NCI-H2171 (cell line): ENCODE results near the gene MPPE1.
A peak's percentile ranks its signal among the peaks of the same experiment; 100 is the strongest.
"Not testable (repeated sequence)": the region's sequence is repeated elsewhere in the genome, so short reads cannot be mapped to it uniquely, and the experiment has no call there.

Experiments
- DNase-seq: peaks from one replicate; lab custom pipeline; 2025; lab: John Stamatoyannopoulos, UW

MPPE1 gene

DNA sequence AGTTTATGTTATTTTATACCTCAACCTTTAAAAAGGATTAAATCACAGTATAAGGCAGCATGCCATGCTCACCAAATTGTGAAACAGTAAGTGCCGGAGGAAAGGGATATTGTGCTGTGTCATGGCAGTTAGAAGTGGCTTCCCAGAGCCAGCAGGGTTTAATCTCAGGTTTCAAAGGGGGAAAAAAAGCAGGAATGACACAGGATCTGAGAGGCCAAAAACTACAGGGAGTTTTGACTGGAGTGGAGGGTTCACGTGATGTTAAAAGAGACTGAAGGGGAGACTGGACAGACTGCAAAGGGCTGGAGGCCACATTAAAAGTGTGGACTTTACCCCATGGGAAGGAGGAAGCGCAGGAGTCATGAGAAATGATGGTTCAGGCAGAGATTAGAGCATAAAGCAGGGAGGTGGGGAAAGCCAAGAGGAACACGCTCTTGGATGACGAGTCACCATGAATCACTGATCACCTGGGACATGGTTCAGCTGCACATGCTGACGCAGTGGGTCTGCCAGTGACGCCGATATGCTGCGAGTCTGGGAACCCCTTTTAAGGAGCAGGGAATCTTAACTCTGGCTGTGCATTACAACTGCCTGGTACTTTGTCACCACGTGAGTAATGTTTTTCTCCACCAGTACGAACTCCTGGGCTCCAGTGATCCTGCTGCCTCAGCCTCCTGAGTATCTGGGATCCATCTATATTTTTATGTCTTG, 50.8 kb downstream of the MPPE1 start:
- DNase-seq, result peak; percentile 72

DNA sequence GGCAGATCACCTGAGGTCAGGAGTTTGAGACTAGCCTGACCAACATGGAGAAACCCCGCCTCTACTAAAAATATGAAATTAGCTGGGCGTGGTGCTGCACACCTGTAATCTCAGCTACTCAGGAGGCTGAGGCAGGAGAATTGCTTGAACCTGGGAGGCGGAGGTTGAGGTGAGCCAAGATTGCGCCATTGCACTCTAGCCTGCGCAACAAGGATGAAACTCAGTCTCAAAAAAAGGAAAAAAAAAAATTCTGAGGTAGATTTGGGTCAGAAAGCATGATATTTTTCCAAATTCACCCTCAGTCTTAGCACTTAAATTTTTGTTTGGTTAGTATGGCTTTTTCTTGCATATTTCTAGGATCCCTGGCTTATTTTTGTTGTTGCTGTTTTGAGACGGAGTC, 53.6 kb downstream of the MPPE1 start:
- DNase-seq, result not testable (repeated sequence)

DNA sequence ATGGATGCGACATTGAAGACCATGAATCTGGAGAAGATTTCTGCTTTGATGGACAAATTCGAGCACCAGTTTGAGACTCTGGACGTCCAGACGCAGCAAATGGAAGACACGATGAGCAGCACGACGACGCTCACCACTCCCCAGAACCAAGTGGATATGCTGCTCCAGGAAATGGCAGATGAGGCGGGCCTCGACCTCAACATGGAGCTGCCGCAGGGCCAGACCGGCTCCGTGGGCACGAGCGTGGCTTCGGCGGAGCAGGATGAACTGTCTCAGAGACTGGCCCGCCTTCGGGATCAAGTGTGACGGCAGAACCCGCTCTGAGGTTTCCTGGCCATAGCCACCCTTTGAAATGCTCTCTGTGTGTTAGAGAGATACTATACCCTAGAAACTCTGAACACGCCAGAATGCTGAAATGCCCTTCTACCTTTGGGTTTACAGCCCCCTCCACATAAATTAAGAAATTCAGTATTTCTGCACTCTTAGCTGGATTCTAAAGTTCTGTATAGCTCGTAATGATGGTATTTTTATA, 56.2 kb downstream of the MPPE1 start:
- peak; percentile 18 for DNase-seq

DNA sequence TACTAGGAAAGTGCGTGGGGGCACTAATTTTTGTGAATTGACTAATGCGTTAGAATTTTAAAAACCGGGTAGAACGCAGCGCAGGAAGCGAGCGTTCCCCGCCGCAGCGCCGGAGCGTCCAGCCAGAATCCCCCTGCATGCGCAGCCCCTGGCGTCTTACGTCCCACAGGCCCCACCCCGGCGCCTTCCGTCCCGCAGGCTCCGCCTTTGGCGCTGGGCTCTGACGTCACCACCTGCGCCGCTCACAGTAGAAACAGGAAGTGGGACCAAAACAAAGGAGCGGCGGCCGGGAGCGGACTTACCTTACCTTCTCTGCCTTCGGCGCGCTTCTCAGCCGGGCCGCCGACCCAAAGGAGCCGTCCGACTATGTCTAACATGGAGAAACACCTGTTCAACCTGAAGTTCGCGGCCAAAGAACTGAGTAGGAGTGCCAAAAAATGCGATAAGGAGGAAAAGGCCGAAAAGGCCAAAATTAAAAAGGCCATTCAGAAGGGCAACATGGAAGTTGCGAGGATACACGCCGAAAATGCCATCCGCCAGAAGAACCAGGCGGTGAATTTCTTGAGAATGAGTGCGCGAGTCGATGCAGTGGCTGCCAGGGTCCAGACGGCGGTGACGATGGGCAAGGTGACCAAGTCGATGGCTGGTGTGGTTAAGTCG, 56.8 kb downstream of the MPPE1 start, which contains the start of gene CHMP1B:
CHMP1B (plus strand) TSS at position 268 of the 660 bp plus-strand sequence; CDS start at position 367, 99 bp downstream.
- DNase-seq, result peak; percentile 95

DNA sequence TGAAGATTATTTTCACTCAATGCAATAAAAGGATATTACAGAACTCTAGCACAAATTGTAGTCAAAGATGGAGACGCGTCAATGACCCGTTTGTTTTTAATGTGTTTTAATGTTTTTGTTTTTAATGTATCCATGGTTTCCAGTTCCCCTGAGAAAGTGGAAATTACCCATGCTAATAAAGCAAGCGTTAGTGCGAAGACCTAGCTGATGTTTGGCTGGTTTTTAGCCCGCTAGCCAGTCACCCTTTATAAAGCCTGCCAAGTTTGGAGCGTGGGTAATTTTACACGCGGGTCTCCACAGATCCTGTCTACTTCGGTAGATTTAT, 57.3 kb downstream of the MPPE1 start:
- DNase-seq, result peak; percentile 40

DNA sequence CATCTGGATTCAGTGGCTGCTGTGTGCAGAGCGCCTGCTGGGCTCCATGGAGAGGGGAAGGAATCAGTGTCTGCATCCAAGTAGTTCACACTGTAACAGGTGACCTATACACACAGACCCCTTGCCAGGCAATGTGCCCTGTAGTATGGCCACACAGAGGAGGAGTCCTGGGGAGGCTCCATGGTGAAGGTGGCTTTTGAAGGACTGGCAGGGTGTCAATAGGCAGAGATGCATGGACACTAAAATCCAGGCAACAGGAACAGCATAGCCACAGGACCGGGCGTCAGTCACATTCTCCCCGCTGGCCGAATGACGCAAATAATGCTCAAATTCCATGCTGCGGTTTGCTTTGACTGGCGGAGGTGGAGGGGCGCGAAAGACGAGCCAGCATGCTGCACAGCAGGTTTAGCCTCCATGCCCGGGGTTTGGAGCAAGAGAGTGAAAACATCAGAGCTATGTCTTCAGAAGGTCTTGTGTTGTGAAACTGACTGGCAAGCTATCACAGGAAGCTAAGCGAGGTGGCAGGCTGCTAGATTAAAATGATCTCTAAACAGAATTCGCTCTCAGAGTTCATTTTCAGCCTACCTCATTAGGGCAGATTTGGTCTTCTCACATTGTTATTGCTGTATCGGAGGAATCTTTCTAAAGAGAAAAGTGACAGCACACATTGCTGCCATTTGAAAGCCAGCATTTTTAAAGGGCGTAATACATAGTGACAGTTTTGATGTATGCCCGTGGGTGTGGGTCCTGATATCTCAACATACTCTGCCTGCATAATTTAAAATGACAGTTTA, 58.1 kb downstream of the MPPE1 start:
- peak; percentile 52 for DNase-seq

DNA sequence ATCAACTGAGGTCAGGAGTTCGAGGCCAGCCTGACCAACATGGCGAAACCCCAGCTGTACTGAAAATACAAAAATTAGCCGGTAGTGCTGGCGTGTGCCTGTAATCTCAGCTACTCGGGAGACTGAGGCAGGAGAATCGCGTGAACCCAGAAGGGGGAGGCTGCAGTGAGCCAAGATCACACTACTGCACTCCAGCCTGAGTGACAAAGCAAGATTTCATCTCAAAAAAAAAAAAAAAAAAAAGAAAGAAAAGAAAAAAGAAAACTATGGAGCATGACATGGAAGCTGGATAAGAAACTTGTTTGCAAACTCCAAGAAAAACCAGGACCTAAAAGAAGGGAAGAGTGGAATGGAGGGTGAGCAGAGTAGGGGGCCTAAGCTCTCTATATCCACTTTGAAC, 58.8 kb downstream of the MPPE1 start:
- no peak for DNase-seq

DNA sequence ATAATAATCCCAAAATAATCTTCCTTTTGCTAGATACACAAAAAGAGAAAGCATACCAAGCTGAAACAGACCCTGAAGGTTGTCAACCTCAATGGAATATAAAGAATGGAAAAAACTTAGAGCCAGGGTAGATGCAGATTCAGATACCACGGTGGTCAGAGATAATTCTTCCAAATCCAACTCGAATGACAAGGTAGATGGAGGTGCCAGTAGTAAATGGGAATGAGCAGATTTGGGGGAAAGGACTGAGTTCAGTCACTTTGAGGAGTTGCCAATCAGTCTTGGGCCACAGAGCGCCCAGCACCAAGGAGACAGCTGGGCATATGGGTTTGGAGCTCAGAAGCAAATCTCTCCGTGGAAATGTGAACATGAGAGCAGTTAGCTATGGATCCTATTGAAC, 60.3 kb downstream of the MPPE1 start:
- no peak for DNase-seq

DNA sequence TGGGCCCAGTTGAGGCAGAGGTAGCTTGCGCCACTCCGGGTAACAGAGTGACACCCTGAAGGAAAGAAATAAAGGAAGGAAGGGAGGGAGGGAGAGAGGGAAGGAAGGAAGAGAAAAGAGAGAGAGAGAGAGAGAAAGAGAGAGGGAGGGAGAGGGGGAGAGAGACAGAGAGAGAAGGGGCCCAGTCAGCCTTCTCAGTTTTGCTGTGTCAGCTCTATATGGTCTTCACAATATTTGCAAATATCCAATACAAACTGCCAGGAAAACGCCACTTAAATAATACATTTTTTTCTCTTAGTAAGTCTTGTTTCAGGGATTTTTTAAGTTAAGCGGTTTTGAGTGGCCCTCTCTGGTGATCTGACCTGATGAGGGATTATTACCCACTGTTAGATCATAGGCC, 62.5 kb downstream of the MPPE1 start:
- DNase-seq, result no peak

DNA sequence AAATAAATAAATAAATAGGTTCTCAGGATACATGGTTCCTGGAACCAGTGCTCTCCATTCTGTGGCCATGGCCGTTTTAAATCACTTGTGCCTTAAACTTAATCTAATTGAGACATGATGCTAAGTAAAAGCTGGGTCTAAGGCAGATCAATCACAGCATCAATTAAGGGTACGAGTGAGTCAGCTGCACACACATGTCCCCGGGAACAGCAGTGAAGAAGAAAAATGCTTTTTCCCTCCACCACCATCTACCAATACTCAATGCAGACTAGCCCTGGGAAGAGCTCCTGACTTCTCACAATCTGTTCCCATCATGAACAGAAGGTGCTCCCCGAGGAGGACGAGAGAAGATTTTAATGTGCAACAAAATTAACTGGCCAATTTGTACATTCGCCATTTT, 63.7 kb downstream of the MPPE1 start:
- no peak for DNase-seq

DNA sequence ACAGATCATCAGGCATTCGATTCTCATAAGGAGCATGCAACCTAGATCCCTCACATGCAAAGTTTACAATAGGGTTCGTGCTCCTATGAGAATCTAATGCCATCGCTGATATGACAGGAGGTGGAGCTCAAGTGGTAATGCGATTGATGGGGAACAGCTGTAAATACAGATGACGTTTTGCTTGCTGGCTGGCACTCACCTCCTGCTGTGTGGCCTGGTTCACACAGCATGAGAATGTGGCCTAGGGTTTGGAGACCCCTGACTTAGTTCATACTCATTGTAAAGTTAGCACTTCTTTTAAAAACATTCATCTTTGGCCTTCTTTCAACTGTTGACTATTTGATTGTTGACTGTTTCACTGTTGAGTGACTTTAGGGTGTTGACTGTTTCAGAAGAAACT, 65.6 kb downstream of the MPPE1 start:
- no peak for DNase-seq

DNA sequence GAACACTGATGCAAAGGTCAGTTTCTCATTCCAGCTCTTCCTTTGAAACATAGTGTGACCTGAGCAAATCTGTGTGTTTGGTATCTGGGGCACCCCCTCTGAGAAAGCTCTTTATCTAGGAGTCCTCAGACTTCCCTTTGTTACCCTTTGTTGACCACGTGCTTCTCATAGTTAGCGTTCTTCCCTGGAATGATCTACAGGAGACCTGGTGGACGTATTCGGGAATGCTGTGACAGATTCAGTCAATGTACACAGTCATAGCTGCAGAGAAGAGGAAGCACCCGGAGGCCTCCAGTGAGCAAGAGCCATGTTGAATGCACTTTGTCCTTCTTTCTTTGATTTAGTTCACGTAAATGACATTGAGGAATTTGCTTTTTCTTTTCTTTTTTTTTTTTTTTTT, 67.6 kb downstream of the MPPE1 start:
- DNase-seq, result no peak

DNA sequence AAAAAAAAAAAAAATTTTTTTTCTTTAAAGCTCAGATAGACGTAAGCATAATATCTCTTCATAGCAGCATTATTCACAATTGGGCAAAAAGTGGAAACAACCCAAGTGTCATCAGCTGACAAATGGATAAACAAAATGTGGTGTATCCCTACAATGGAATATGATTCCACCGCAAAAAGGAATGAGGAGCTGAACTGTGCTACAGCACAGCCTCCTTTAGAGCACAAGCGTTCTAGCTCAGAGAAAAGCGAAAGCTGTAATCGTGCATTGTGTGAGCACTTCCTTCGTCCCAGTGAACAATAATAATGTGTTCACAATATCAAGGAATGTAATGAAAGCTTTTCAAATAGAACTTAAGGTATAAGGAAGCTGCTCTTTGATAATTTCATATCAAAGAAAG, 68.6 kb downstream of the MPPE1 start:
- DNase-seq, result no peak

DNA sequence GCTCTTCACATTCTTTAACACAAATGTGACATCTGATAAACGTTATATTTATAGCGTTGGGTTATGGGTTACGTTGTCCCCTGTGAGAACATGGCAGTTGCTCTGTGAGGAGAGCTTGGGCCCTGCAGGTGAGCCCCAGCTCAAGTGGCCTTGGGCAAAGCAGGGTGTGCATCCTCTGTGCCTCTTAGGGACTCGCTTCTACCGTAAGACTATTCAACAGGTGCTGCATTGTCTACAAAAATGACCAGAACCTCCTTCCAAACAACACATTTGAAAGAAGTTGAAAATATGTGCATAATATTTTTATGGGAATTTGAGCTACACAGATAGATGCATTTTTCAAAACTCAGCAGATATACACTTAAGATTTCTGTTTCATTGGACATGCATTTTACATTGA, 73.3 kb downstream of the MPPE1 start:
- no peak for DNase-seq
